IMR-90 (cell line): ENCODE data around the gene MEIS2. TPM values are rescaled to one million over a fixed set of nuclear protein-coding genes. Genes with fewer than 3 reads are reported as not detected.
A peak's percentile ranks its signal among the peaks of the same experiment; 100 is the strongest.

Source experiments
- ATAC-seq: fragments of 200-7000 bp; cut with Tn5 transposase; 2 replicates; pipeline ENCODE4 v1.9.1; 2020; ENCODE audit warnings: low read depth, mild to moderate bottlenecking, moderate library complexity
- BruUV-seq: library from RNA; stranded (reverse); fragments of 400-500 nt; replicated peaks from 2 replicates; lab custom pipeline; 2021; lab: Mats Ljungman, UMichigan
- CTCF ChIA-PET: fragments of 300-600 bp; formaldehyde crosslinking; extraction: SDS; loops from one replicate; lab custom pipeline; 2021; ENCODE audit warnings: antibody characterized with exemption; lab: Yijun Ruan, JAX
- POLR2A ChIA-PET: fragments of 300-600 bp; sonication (Branson Sonifier 250); formaldehyde crosslinking; loops from one replicate; lab custom pipeline; 2022; ENCODE audit warnings: antibody characterized with exemption; ENCODE audit not compliant: unreplicated experiment; lab: Charles Lee
- DNase-seq: peaks from one replicate; pipeline ENCODE4 v3.0.0; 2013
- H2AFZ ChIP-seq: replicated peaks from 2 replicates; pipeline ENCODE3; 2013; ENCODE audit warnings: low read length, mild to moderate bottlenecking; ENCODE audit not compliant: poor library complexity
- H2AK5ac ChIP-seq: 2 replicates; pipeline ENCODE4 v1.6.1; 2013; ENCODE audit warnings: low read depth, low read length, inconsistent platforms
- H2AK9ac ChIP-seq: replicated peaks from 2 replicates; pipeline ENCODE3; 2013; ENCODE audit warnings: mild to moderate bottlenecking, low read depth, low read length, moderate library complexity; ENCODE audit not compliant: poor library complexity
- H2BK120ac ChIP-seq: 2 replicates; pipeline ENCODE4 v1.6.1; 2013; ENCODE audit warnings: low read depth, low read length, inconsistent platforms
- H2BK15ac ChIP-seq: 3 replicates; pipeline ENCODE4 v1.6.1; 2013; ENCODE audit warnings: low read depth, low read length, inconsistent platforms
- H2BK20ac ChIP-seq: 2 replicates; pipeline ENCODE4 v1.6.1; 2013; ENCODE audit warnings: low read depth, mild to moderate bottlenecking, inconsistent platforms, low read length, moderate library complexity
- H2BK5ac ChIP-seq: 2 replicates; pipeline ENCODE4 v1.6.1; 2013; ENCODE audit warnings: mild to moderate bottlenecking, low read depth, low read length, inconsistent platforms; ENCODE audit not compliant: poor library complexity, severe bottlenecking
- H3K14ac ChIP-seq: replicated peaks from 2 replicates; pipeline ENCODE4 v1.6.1; 2013; ENCODE audit warnings: low read depth, low read length, inconsistent platforms
- H3K18ac ChIP-seq: 2 replicates; pipeline ENCODE4 v1.6.1; 2013; ENCODE audit warnings: low read depth, low read length, control low read depth
- H3K23ac ChIP-seq: 2 replicates; pipeline ENCODE4 v1.6.1; 2013; ENCODE audit warnings: low read depth, low read length, inconsistent platforms
- H3K27ac ChIP-seq: 2 replicates; pipeline ENCODE4 v1.5.1; 2013; ENCODE audit warnings: mild to moderate bottlenecking, control low read depth, low read length; ENCODE audit not compliant: insufficient read depth
- H3K27me3 ChIP-seq: 2 replicates; pipeline ENCODE4 v1.6.1; 2013; ENCODE audit warnings: low read length; ENCODE audit not compliant: control insufficient read depth, insufficient read depth
- H3K36me3 ChIP-seq: 2 replicates; pipeline ENCODE4 v1.6.1; 2013; ENCODE audit warnings: low read length, mixed read lengths; ENCODE audit not compliant: control insufficient read depth, insufficient read depth
- H3K4ac ChIP-seq: 2 replicates; pipeline ENCODE4 v1.6.1; 2013; ENCODE audit warnings: low read depth, low read length, inconsistent platforms
- H3K4me1 ChIP-seq: 2 replicates; pipeline ENCODE4 v1.6.1; 2013; ENCODE audit warnings: low read length, mixed read lengths; ENCODE audit not compliant: control insufficient read depth, insufficient read depth
- H3K4me2 ChIP-seq: 2 replicates; pipeline ENCODE4 v1.6.1; 2013; ENCODE audit warnings: low read depth, mild to moderate bottlenecking, control low read depth, low read length, moderate library complexity
- H3K4me3 ChIP-seq: 2 replicates; pipeline ENCODE4 v1.5.1; 2013; ENCODE audit warnings: low read depth, mild to moderate bottlenecking, control low read depth, low read length, moderate library complexity; ENCODE audit not compliant: insufficient read depth
- H3K56ac ChIP-seq: 2 replicates; pipeline ENCODE4 v1.6.1; 2013; ENCODE audit warnings: low read length, inconsistent platforms; ENCODE audit not compliant: insufficient read depth; ENCODE audit errors: extremely low read depth
- H3K79me1 ChIP-seq, 2 experiments: 2 replicates each; pipeline ENCODE4 v1.6.1; 2013; ENCODE audit warnings: low read length in 2 of 2, inconsistent platforms in 1 of 2, low read depth in 1 of 2
- H3K9ac ChIP-seq: 2 replicates; pipeline ENCODE4 v1.6.1; 2013; ENCODE audit warnings: low read depth, low read length, control low read depth
- H3K9me1 ChIP-seq: 2 replicates; pipeline ENCODE4 v1.6.1; 2013; ENCODE audit warnings: low read length, inconsistent platforms; ENCODE audit not compliant: insufficient read depth
- H3K9me3 ChIP-seq: 2 replicates; pipeline ENCODE4 v1.6.1; 2013; ENCODE audit warnings: low read length; ENCODE audit not compliant: control insufficient read depth, insufficient read depth
- H4K20me1 ChIP-seq: 2 replicates; pipeline ENCODE4 v1.6.1; 2013; ENCODE audit warnings: low read length, inconsistent platforms; ENCODE audit not compliant: insufficient read depth
- H4K5ac ChIP-seq: 2 replicates; pipeline ENCODE4 v1.6.1; 2013; ENCODE audit warnings: mild to moderate bottlenecking, low read depth, low read length, control low read depth
- H4K8ac ChIP-seq, 2 experiments: 2 replicates each; pipeline ENCODE4 v1.6.1; 2013; ENCODE audit warnings: low read depth in 2 of 2, low read length in 2 of 2, control low read depth in 1 of 2, inconsistent platforms in 1 of 2
- H4K91ac ChIP-seq: 2 replicates; pipeline ENCODE4 v1.6.1; 2013; ENCODE audit warnings: low read depth, low read length, inconsistent platforms; ENCODE audit not compliant: insufficient read depth
- CTCF ChIP-seq: conservative IDR thresholded peaks from 2 replicates; pipeline ENCODE4 v1.5.1; 2012; ENCODE audit warnings: mild to moderate bottlenecking, low read depth, low read length, improper control_type of control experiment
- FOS ChIP-seq: fragments of 150-350 bp; IDR thresholded peaks from 2 replicates; pipeline ENCODE4 v1.6.1; 2016; ENCODE audit warnings: low read depth, low read length
- RFX5 ChIP-seq: IDR thresholded peaks from 2 replicates; pipeline ENCODE4 v1.8.0; 2012; ENCODE audit warnings: low read depth, mild to moderate bottlenecking, low read length, moderate library complexity
- dilution Hi-C: fragments of 300-500 bp; cut with HindIII; formaldehyde crosslinking; loops from one replicate; pipeline ENCODE4 v1.14.3; 2018; ENCODE audit warnings: low sequenced_read_pairs; ENCODE audit not compliant: unreplicated experiment
- in situ Hi-C: fragments of 300-500 bp; cut with MboI; formaldehyde crosslinking; loops from 3 replicates; pipeline ENCODE4 v1.14.3; 2019; ENCODE audit warnings: low sequenced_read_pairs, inconsistent platforms, mixed read lengths
- intact Hi-C: fragments of 100-400 bp; cut with micrococcal nuclease; formaldehyde crosslinking; loops from 2 replicates; pipeline ENCODE4 v1.10.0; 2022
- polyA plus RNA-seq, 3 experiments: library from polyadenylated mRNA; depleted of rRNA; stranded (reverse); fragments of >200 nt; gene quantifications; 2 replicates each; pipeline ENCODE4 v1.2.3, GENCODE V29; 2012; ENCODE audit warnings: low replicate concordance in 1 of 3
- total RNA-seq: library from RNA; depleted of rRNA; stranded (reverse); fragments of >200 nt; gene quantifications from 2 replicates; pipeline ENCODE4 v1.2.3, GENCODE V29; 2012

Gene MEIS2
- total and polyA plus RNA-seq, 2 of the 4 experiments (the other 2 are of a cell fraction), result 70.1 to 71.3 TPM

GRCh38 chr15:36988947-36989346, 111.4 kb downstream of the MEIS2 start:
- Histone ChIP-seq H3K56ac (no peak overlapping the region), H2BK15ac (no peak overlapping the region), H3K4ac (no peak overlapping the region), H2BK5ac (no peak overlapping the region), H3K9me3 (no peaks in the 10 kb centered on the region; the same call in 1 of the 2 replicates), H3K27ac (no peak overlapping the region), H3K14ac (0 out of 2 replicates have a peak overlapping the region, but pooled peaks have one; percentile 55), H3K9me1 (no peaks in the 10 kb centered on the region), H3K79me1 (peaks cover 6 to 7% of the 10 kb centered on the region in 2 experiments; a peak in 2 of 4 replicates), H3K9ac (no peak overlapping the region), H3K27me3 (no peaks in the 10 kb centered on the region), H3K4me3 (no peak overlapping the region), H3K18ac (no peak overlapping the region), H2AK9ac (no peak overlapping the region), H3K23ac (no peak overlapping the region), H3K4me2 (no peak overlapping the region), H2BK20ac (no peak overlapping the region), H2AK5ac (no peak overlapping the region), H4K5ac (no peak overlapping the region), H3K36me3 (peaks cover 3% of the 10 kb centered on the region; the same call in 1 of the 2 replicates), H3K4me1 (peaks cover 3% of the 10 kb centered on the region), H2AFZ (no peak overlapping the region), H4K20me1 (no peaks in the 10 kb centered on the region), H4K8ac (no peak overlapping the region), H4K91ac (no peak overlapping the region), H2BK120ac (no peak overlapping the region)
- in situ Hi-C loops (no loop called here), intact Hi-C loops (no loop called here), dilution Hi-C loops (no loop called here)
- ATAC-seq (no peak), DNase-seq (peak; percentile 15)
- TF ChIP-seq CTCF (no peak), FOS (no peak), RFX5 (no peak)
- CTCF ChIA-PET, result no interaction called here
- POLR2A ChIA-PET, result no interaction called here
- BruUV-seq, result no TSS peak
